ENCODE data around the gene SLC16A1.
"Not testable (repeated sequence)": the region's sequence is repeated elsewhere in the genome, so short reads cannot be mapped to it uniquely, and the experiment has no call there.

The SLC16A1 gene

GRCh38 chr1:112894561-112895011 lies 61.4 kb downstream of the SLC16A1 start:
- H3K4me1 ChIP-seq (ENCODE audit: insufficient read depth, low read length, poor library complexity, severe bottlenecking): no peaks in the 10 kb centered on the region
- TF ChIP-seq EZH2phosphoT487 (IDR thresholded peaks at IDR 0.05; ENCODE audit: borderline replicate concordance) (no peak), CTCF (conservative IDR thresholded peaks at IDR 0.05; ENCODE audit: low read length) (no peak)
- no peaks in the 10 kb centered on the region for H3K36me3 ChIP-seq (ENCODE audit: insufficient read depth, low read length)
- H3K79me2 ChIP-seq (ENCODE audit: insufficient read depth, low read length): no peaks in the 10 kb centered on the region
- no peaks in the 10 kb centered on the region for H3K9me2 ChIP-seq (replicated peaks; ENCODE audit: low read depth, low read length)
- no peaks in the 10 kb centered on the region for H3K9me3 ChIP-seq (ENCODE audit: insufficient read depth, low read depth, low read length)
- no peaks in the 10 kb centered on the region for H4K20me1 ChIP-seq (ENCODE audit: insufficient read depth, low read length, poor library complexity, severe bottlenecking)
- no peaks in the 10 kb centered on the region for H3F3A ChIP-seq (ENCODE audit: low read depth)
- no peak overlapping the region for H3K4me2 ChIP-seq (ENCODE audit: low read depth, low read length, poor library complexity, severe bottlenecking)
- no peak overlapping the region for H3K4me3 ChIP-seq (ENCODE audit: low read length, poor library complexity, severe bottlenecking)
- H3K27me3 ChIP-seq (ENCODE audit: insufficient read depth, low read length, poor library complexity, severe bottlenecking): no peaks in the 10 kb centered on the region
- no peak overlapping the region for H3K9ac ChIP-seq (ENCODE audit: low read depth, low read length, poor library complexity, severe bottlenecking)
- H2AFZ ChIP-seq (ENCODE audit: low read length): no peak overlapping the region

GRCh38 chr1:112894010-112894292 lies 62.0 kb downstream of the SLC16A1 start:
- Histone ChIP-seq H2AFZ (ENCODE audit: low read length) (no peak overlapping the region), H3K9me2 (replicated peaks; ENCODE audit: low read depth, low read length) (no peaks in the 10 kb centered on the region), H3K4me2 (ENCODE audit: low read depth, low read length, poor library complexity, severe bottlenecking) (no peak overlapping the region), H3K9ac (ENCODE audit: low read depth, low read length, poor library complexity, severe bottlenecking) (no peak overlapping the region), H3F3A (ENCODE audit: low read depth) (no peaks in the 10 kb centered on the region), H3K36me3 (ENCODE audit: insufficient read depth, low read length) (no peaks in the 10 kb centered on the region), H3K27me3 (ENCODE audit: insufficient read depth, low read length, poor library complexity, severe bottlenecking) (no peaks in the 10 kb centered on the region), H4K20me1 (ENCODE audit: insufficient read depth, low read length, poor library complexity, severe bottlenecking) (no peaks in the 10 kb centered on the region), H3K4me1 (ENCODE audit: insufficient read depth, low read length, poor library complexity, severe bottlenecking) (no peaks in the 10 kb centered on the region), H3K79me2 (ENCODE audit: insufficient read depth, low read length) (no peaks in the 10 kb centered on the region), H3K4me3 (ENCODE audit: low read length, poor library complexity, severe bottlenecking) (no peak overlapping the region), H3K9me3 (ENCODE audit: insufficient read depth, low read depth, low read length) (no peaks in the 10 kb centered on the region)
- TF ChIP-seq CTCF (conservative IDR thresholded peaks at IDR 0.05; ENCODE audit: low read length) (no peak), EZH2phosphoT487 (IDR thresholded peaks at IDR 0.05; ENCODE audit: borderline replicate concordance) (no peak)

GRCh38 chr1:112893288-112894009 lies 62.5 kb downstream of the SLC16A1 start:
- no peaks in the 10 kb centered on the region for H4K20me1 ChIP-seq (ENCODE audit: insufficient read depth, low read length, poor library complexity, severe bottlenecking)
- H3K36me3 ChIP-seq (ENCODE audit: insufficient read depth, low read length): no peaks in the 10 kb centered on the region
- no peak for TF ChIP-seq CTCF (conservative IDR thresholded peaks at IDR 0.05; ENCODE audit: low read length)
- H2AFZ ChIP-seq (ENCODE audit: low read length): no peak overlapping the region
- no peak overlapping the region for H3K4me3 ChIP-seq (ENCODE audit: low read length, poor library complexity, severe bottlenecking)
- no peaks in the 10 kb centered on the region for H3F3A ChIP-seq (ENCODE audit: low read depth)
- H3K4me1 ChIP-seq (ENCODE audit: insufficient read depth, low read length, poor library complexity, severe bottlenecking): no peaks in the 10 kb centered on the region
- H3K9me2 ChIP-seq (replicated peaks; ENCODE audit: low read depth, low read length): no peaks in the 10 kb centered on the region
- H3K9ac ChIP-seq (ENCODE audit: low read depth, low read length, poor library complexity, severe bottlenecking): no peak overlapping the region
- H3K4me2 ChIP-seq (ENCODE audit: low read depth, low read length, poor library complexity, severe bottlenecking): no peak overlapping the region
- H3K27me3 ChIP-seq (ENCODE audit: insufficient read depth, low read length, poor library complexity, severe bottlenecking): no peaks in the 10 kb centered on the region
- no peaks in the 10 kb centered on the region for H3K79me2 ChIP-seq (ENCODE audit: insufficient read depth, low read length)
- no peaks in the 10 kb centered on the region for H3K9me3 ChIP-seq (ENCODE audit: insufficient read depth, low read depth, low read length)

GRCh38 chr1:112889906-112890305 lies 66.1 kb downstream of the SLC16A1 start:
- not testable (repeated sequence) for H3K9me3 ChIP-seq (ENCODE audit: insufficient read depth, low read depth, low read length); H3K4me3 ChIP-seq (ENCODE audit: low read length, poor library complexity, severe bottlenecking); H3K9me2 ChIP-seq (replicated peaks; ENCODE audit: low read depth, low read length); H2AFZ ChIP-seq (ENCODE audit: low read length); H3K27me3 ChIP-seq (ENCODE audit: insufficient read depth, low read length, poor library complexity, severe bottlenecking); H3K4me2 ChIP-seq (ENCODE audit: low read depth, low read length, poor library complexity, severe bottlenecking); H3K36me3 ChIP-seq (ENCODE audit: insufficient read depth, low read length); H3K79me2 ChIP-seq (ENCODE audit: insufficient read depth, low read length); H3K9ac ChIP-seq (ENCODE audit: low read depth, low read length, poor library complexity, severe bottlenecking); H4K20me1 ChIP-seq (ENCODE audit: insufficient read depth, low read length, poor library complexity, severe bottlenecking); H3F3A ChIP-seq (ENCODE audit: low read depth); H3K4me1 ChIP-seq (ENCODE audit: insufficient read depth, low read length, poor library complexity, severe bottlenecking)
